ENCODE measurements around the gene ERN1. TPM values are rescaled to one million over a fixed set of nuclear protein-coding genes. Genes with fewer than 3 reads are reported as not detected.

ERN1 gene
- polyA plus RNA-seq, 3 donors, result 11.0 to 27.5 (median 13.7) TPM

GRCh38 chr17:64107500-64108236, 22.3 kb downstream of the ERN1 start:
- H3K36me3 ChIP-seq (replicated peaks in 1 of 2; ENCODE audit: control insufficient read depth in 1 of 2, insufficient read depth in 2 of 2, low read length in 2 of 2), result no peaks in the 10 kb centered on the region
- intact Hi-C loops (cut with micrococcal nuclease), result loop anchor here in 1 of 2 donors (2.0 kb wide), 1 partner anchor 53 kb away; no protein-coding TSS in a partner anchor

GRCh38 chr17:64106918-64107317, 23.0 kb downstream of the ERN1 start:
- H3K79me2 ChIP-seq (ENCODE audit: insufficient read depth, low read length), result peaks cover 86% of the 10 kb centered on the region
- no peaks in the 10 kb centered on the region for H3K27me3 ChIP-seq (ENCODE audit: control insufficient read depth in 2 of 2, insufficient read depth in 2 of 2, low read length in 2 of 2)
- H3K9me3 ChIP-seq (replicated peaks in 1 of 2; ENCODE audit: control insufficient read depth in 1 of 2, insufficient read depth in 1 of 2, low read length in 2 of 2), result no peaks in the 10 kb centered on the region
- Mint-ChIP-seq H3K9me3 (no peaks in the 10 kb centered on the region), H3K4me3 (no peak overlapping the region), H3K36me3 (peaks cover 29% of the 10 kb centered on the region in 2 donors), H3K27ac (no peak overlapping the region), H3K27me3 (ENCODE audit: low read depth in 3 of 3) (peaks cover 0 to 2% (median 0%) of the 10 kb centered on the region in 3 donors), H3K4me1 (peaks cover 49% of the 10 kb centered on the region)
- no peak overlapping the region for H3K4me2 ChIP-seq (replicated peaks; ENCODE audit: extremely low read depth, low read length, poor library complexity, severe bottlenecking)
- TF ChIP-seq CTCF (IDR thresholded peaks at IDR 0.05), result no peak
- WGBS (ENCODE audit: insufficient coverage), result no CpG with 5 or more reads among the region's 3 CpGs
- no peak for DNase-seq
- peaks cover 19 to 24% of the 10 kb centered on the region in 2 donors for H3K4me1 ChIP-seq (ENCODE audit: control insufficient read depth in 1 of 2, insufficient read depth in 2 of 2, low read length in 2 of 2)
- intact Hi-C loops (cut with micrococcal nuclease), result loop anchor here in 1 of 2 donors (2.0 kb wide), 1 partner anchor 52 kb away; no protein-coding TSS in a partner anchor
- no peak overlapping the region for H3K27ac ChIP-seq (ENCODE audit: low read depth in 1 of 2, low read length in 2 of 2)
- H4K20me1 ChIP-seq (ENCODE audit: insufficient read depth, low read length), result peaks cover 95% of the 10 kb centered on the region
- no peak overlapping the region for H3K9ac ChIP-seq (ENCODE audit: insufficient read depth, low read length, poor library complexity, severe bottlenecking)
- H3K36me3 ChIP-seq (replicated peaks in 1 of 2; ENCODE audit: control insufficient read depth in 1 of 2, insufficient read depth in 2 of 2, low read length in 2 of 2), result no peaks in the 10 kb centered on the region
- H2AFZ ChIP-seq (ENCODE audit: insufficient read depth, low read depth, low read length, poor library complexity, severe bottlenecking), result no peak overlapping the region
- no peak overlapping the region for H3K4me3 ChIP-seq (replicated peaks in 1 of 3; ENCODE audit: low read depth in 2 of 3, low read length in 3 of 3)

More at GRCh38 chr17:64107500-64108236, 22.3 kb downstream of the ERN1 start:
- WGBS (ENCODE audit: insufficient coverage), result 91% methylated on average over 2 of the region's 5 CpGs
- TF ChIP-seq CTCF (IDR thresholded peaks at IDR 0.05), result no peak
- Mint-ChIP-seq H3K4me1 (peaks cover 54% of the 10 kb centered on the region), H3K27me3 (ENCODE audit: low read depth in 3 of 3) (peaks cover 0 to 2% (median 0%) of the 10 kb centered on the region in 3 donors), H3K27ac (no peak overlapping the region), H3K9me3 (no peaks in the 10 kb centered on the region), H3K4me3 (no peak overlapping the region), H3K36me3 (peaks cover 22 to 24% of the 10 kb centered on the region in 2 donors)
- H3K9ac ChIP-seq (ENCODE audit: insufficient read depth, low read length, poor library complexity, severe bottlenecking), result no peak overlapping the region
- peaks cover 96% of the 10 kb centered on the region for H4K20me1 ChIP-seq (ENCODE audit: insufficient read depth, low read length)
- no peak overlapping the region for H3K4me2 ChIP-seq (replicated peaks; ENCODE audit: extremely low read depth, low read length, poor library complexity, severe bottlenecking)
- no peak overlapping the region for H2AFZ ChIP-seq (ENCODE audit: insufficient read depth, low read depth, low read length, poor library complexity, severe bottlenecking)
- no peak overlapping the region for H3K4me3 ChIP-seq (replicated peaks in 1 of 3; ENCODE audit: low read depth in 2 of 3, low read length in 3 of 3)
- H3K27me3 ChIP-seq (ENCODE audit: control insufficient read depth in 2 of 2, insufficient read depth in 2 of 2, low read length in 2 of 2), result no peaks in the 10 kb centered on the region
- peaks cover 27 to 29% of the 10 kb centered on the region in 2 donors for H3K4me1 ChIP-seq (ENCODE audit: control insufficient read depth in 1 of 2, insufficient read depth in 2 of 2, low read length in 2 of 2)
- DNase-seq, result no peak
- H3K9me3 ChIP-seq (replicated peaks in 1 of 2; ENCODE audit: control insufficient read depth in 1 of 2, insufficient read depth in 1 of 2, low read length in 2 of 2), result no peaks in the 10 kb centered on the region
- peaks cover 86% of the 10 kb centered on the region for H3K79me2 ChIP-seq (ENCODE audit: insufficient read depth, low read length)
- H3K27ac ChIP-seq (ENCODE audit: low read depth in 1 of 2, low read length in 2 of 2), result no peak overlapping the region
